Left renal pelvis (tissue), 4 donors: ENCODE results near the gene SLC25A45. TPM values are rescaled to one million over a fixed set of nuclear protein-coding genes. Genes with fewer than 3 reads are reported as not detected.

ENCODE experiments used
- DNase-seq, 4 donors: peaks; one replicate each; pipeline ENCODE4 v3.0.0-alpha.2; 2013; ENCODE audit warnings: low read depth in 4 of 4, low spot score in 3 of 4
- polyA plus RNA-seq, 4 donors: library from polyadenylated mRNA; unstranded; fragments of 120-200 nt; gene quantifications; one replicate each; pipeline ENCODE4 v1.2.1, GENCODE V29; 2013; ENCODE audit not compliant: insufficient read length in 4 of 4

Gene SLC25A45
- polyA plus RNA-seq, 4 donors = 4.2 to 9.2 (median 6.1) TPM

- DNase-seq = no peak
Observed at GRCh38 chr11:65410936-65411680, 28.7 kb upstream of the SLC25A45 start.

- no peak for DNase-seq
Observed at GRCh38 chr11:65404638-65405339, 22.3 kb upstream of the SLC25A45 start.

GRCh38 chr11:65404210-65404609, 21.8 kb upstream of the SLC25A45 start:
- DNase-seq = no peak

- no peak for DNase-seq
Observed at GRCh38 chr11:65403607-65404121, 21.2 kb upstream of the SLC25A45 start.

GRCh38 chr11:65402790-65403189, 20.3 kb upstream of the SLC25A45 start:
- no peak for DNase-seq

GRCh38 chr11:65401803-65402248, 19.4 kb upstream of the SLC25A45 start:
- DNase-seq = no peak

GRCh38 chr11:65401073-65401802, 18.8 kb upstream of the SLC25A45 start:
- no peak for DNase-seq

- no peak for DNase-seq
Observed at GRCh38 chr11:65400307-65401072, 18.0 kb upstream of the SLC25A45 start.

GRCh38 chr11:65399845-65400244, 17.4 kb upstream of the SLC25A45 start:
- no peak for DNase-seq

GRCh38 chr11:65399249-65399648, 16.8 kb upstream of the SLC25A45 start:
- no peak for DNase-seq

GRCh38 chr11:65398362-65398910, 16.0 kb upstream of the SLC25A45 start:
- no peak for DNase-seq

GRCh38 chr11:65396769-65397745, 14.6 kb upstream of the SLC25A45 start:
- no peak for DNase-seq

GRCh38 chr11:65395961-65396530, 13.6 kb upstream of the SLC25A45 start:
- DNase-seq = no peak

GRCh38 chr11:65394125-65394536, 11.7 kb upstream of the SLC25A45 start:
- DNase-seq = no peak

GRCh38 chr11:65393513-65394079, 11.2 kb upstream of the SLC25A45 start:
- DNase-seq = no peak

- DNase-seq = no peak
Observed at GRCh38 chr11:65392899-65393298, 10.5 kb upstream of the SLC25A45 start.

- no peak for DNase-seq
Observed at GRCh38 chr11:65392186-65392829, 9.9 kb upstream of the SLC25A45 start.

GRCh38 chr11:65390996-65391395, 8.6 kb upstream of the SLC25A45 start:
- no peak for DNase-seq
